Testis (tissue), 5 donors: Measurements from ENCODE around the gene ARL3. TPM values are rescaled to one million over a fixed set of nuclear protein-coding genes. Genes with fewer than 3 reads are reported as not detected.
A peak's percentile ranks its signal among the peaks of the same experiment; 100 is the strongest.

Source experiments
- DNase-seq: peaks from one replicate; pipeline ENCODE4 v3.0.0-alpha.2; 2019
- H3K27ac ChIP-seq, 2 donors: fragments of 200-600 bp; sonication (generic); one replicate each; pipeline ENCODE4 v1.5.1; 2019
- H3K27me3 ChIP-seq: fragments of 200-600 bp; sonication (generic); one replicate; pipeline ENCODE4 v1.5.1; 2019
- H3K36me3 ChIP-seq: fragments of 200-600 bp; sonication (generic); one replicate; pipeline ENCODE4 v1.5.1; 2017; ENCODE audit warnings: low read depth; ENCODE audit errors: missing control alignments
- H3K4me1 ChIP-seq: fragments of 200-600 bp; sonication (generic); one replicate; pipeline ENCODE4 v1.5.1; 2019
- H3K4me3 ChIP-seq, 2 donors: fragments of 200-600 bp; sonication (generic); one replicate each; pipeline ENCODE4 v1.5.1; 2017 to 2019
- H3K9me3 ChIP-seq: fragments of 200-600 bp; sonication (generic); one replicate; pipeline ENCODE4 v1.5.1; 2017
- CTCF ChIP-seq, 3 experiments: fragments of 450-650 bp in 2 of 3; fragments of 200-600 bp in 1 of 3; sonication (generic) in 1 of 3; IDR thresholded peaks; one replicate each; pipeline ENCODE4 v1.5.1; 2016 to 2019; ENCODE audit warnings: antibody characterized with exemption in 3 of 3, mild to moderate bottlenecking in 2 of 3, moderate library complexity in 1 of 3
- POLR2A ChIP-seq: fragments of 450-650 bp; IDR thresholded peaks from one replicate; pipeline ENCODE4 v1.6.1; 2017; ENCODE audit warnings: antibody characterized with exemption, mild to moderate bottlenecking, moderate library complexity
- WGBS, 2 donors: methylation state at CpG; one replicate each; pipeline ENCODE4 v1.1.5; 2018; 5-methylcytosine and 5-hydroxymethylcytosine counted together
- intact Hi-C: fragments of 100-400 bp; cut with DNase I; formaldehyde crosslinking; loops from one replicate; pipeline ENCODE4 v1.15.1; 2023; ENCODE audit warnings: low total_unique reads
- long read RNA-seq, 2 donors: transcript quantifications; one replicate each; lab custom pipeline, GENCODE V29; 2026
- polyA plus RNA-seq: library from polyadenylated mRNA; stranded (reverse); fragments of 350-450 nt; fragmentation: Illumina TruSeq; extraction: RNeasy Lipid Tissue Mini Kit (QIAGEN cat#74804); gene quantifications from one replicate; pipeline ENCODE4 v1.2.3, GENCODE V29; 2014; ENCODE audit warnings: low read depth, low replicate concordance; ENCODE audit not compliant: insufficient read depth
- total RNA-seq, 2 donors: library from RNA; depleted of rRNA; stranded (reverse); fragments of >200 nt; gene quantifications; one replicate each; pipeline ENCODE4 v1.2.3, GENCODE V29; 2016

Gene ARL3
- total RNA-seq, result 10 to 100 TPM; 10.8 to 10.9 TPM
- 25.2 TPM for polyA plus RNA-seq
- long read RNA-seq, donor 1, transcript ARL3-201 (6 exons, 3,844 nt), result major isoform, 46 of 61 reads
- long read RNA-seq, donor 1, partial matches to known transcripts, result 15 of 61 reads
- long read RNA-seq, donor 1, other reads (novel, unspliced or antisense), result 0 of 61 reads
- long read RNA-seq, donor 2, transcript ARL3-201 (6 exons, 3,844 nt), result major isoform, 32 of 44 reads
- long read RNA-seq, donor 2, partial matches to known transcripts, result 12 of 44 reads
- long read RNA-seq, donor 2, other reads (novel, unspliced or antisense), result 0 of 44 reads

GRCh38 chr10:102713814-102714620, at the start of gene ARL3:
Gene ARL3 (minus strand): TSS chr10:102714397. CDS start chr10:102714275, 122 bp downstream.
- 0% methylated on average over 62 of the region's 62 CpGs; no CpG with 5 or more reads in 1 of the 2 donors for WGBS, 2 donors
- Histone ChIP-seq H3K27me3 (no peaks in the 10 kb centered on the region), H3K4me1 (peaks cover 27% of the 10 kb centered on the region), H3K36me3 (no peaks in the 10 kb centered on the region), H3K27ac (peak within 1 kb of the TSS; percentile 75 to 95), H3K4me3 (peak within 1 kb of the TSS; percentile 67 to 99), H3K9me3 (no peaks in the 10 kb centered on the region)
- TF ChIP-seq POLR2A (no peak), CTCF (IDR thresholded peaks at IDR 0.05) (peak in 2 of 3 experiments; percentile 26 to 38)
- peak; percentile 97 for DNase-seq
- intact Hi-C loops, result loop anchor here (5.0 kb wide), 1 partner anchor 72 kb away; the partner anchor contains the start of gene TRIM8

GRCh38 chr10:102763037-102763607, 48.9 kb upstream of the ARL3 start:
- no peaks in the 10 kb centered on the region for H3K27me3 ChIP-seq
- H3K4me3 ChIP-seq, result no peak overlapping the region
- intact Hi-C loops, result no loop called here
- peak overlapping the region; percentile 64 to 74 for H3K27ac ChIP-seq
- peak; percentile 69 for DNase-seq
- TF ChIP-seq POLR2A, result no peak
- TF ChIP-seq CTCF (IDR thresholded peaks at IDR 0.05), result no peak
- no peaks in the 10 kb centered on the region for H3K9me3 ChIP-seq
- WGBS, 2 donors, result 48 to 75% methylated on average over 7 of the region's 7 CpGs
- no peaks in the 10 kb centered on the region for H3K36me3 ChIP-seq
- H3K4me1 ChIP-seq, result peaks cover 68% of the 10 kb centered on the region

- 51 to 54% methylated on average over 7 of the region's 7 CpGs for WGBS, 2 donors
- peaks cover 68% of the 10 kb centered on the region for H3K4me1 ChIP-seq
- H3K27me3 ChIP-seq, result no peaks in the 10 kb centered on the region
- TF ChIP-seq CTCF (IDR thresholded peaks at IDR 0.05) (no peak), POLR2A (no peak)
- DNase-seq, result no peak
- H3K9me3 ChIP-seq, result no peaks in the 10 kb centered on the region
- H3K36me3 ChIP-seq, result no peaks in the 10 kb centered on the region
- H3K4me3 ChIP-seq, result no peak overlapping the region
- peak overlapping the region; percentile 64 to 74 for H3K27ac ChIP-seq
- intact Hi-C loops, result no loop called here
Measured at GRCh38 chr10:102762401-102763015, 48.3 kb upstream of the ARL3 start.

- H3K36me3 ChIP-seq, result no peaks in the 10 kb centered on the region
- H3K27ac ChIP-seq, result peak overlapping the region; percentile 64 to 74
- no peak overlapping the region for H3K4me3 ChIP-seq
- no peak for DNase-seq
- no peaks in the 10 kb centered on the region for H3K9me3 ChIP-seq
- WGBS, 2 donors, result 91 to 97% methylated on average over 4 of the region's 4 CpGs
- no peaks in the 10 kb centered on the region for H3K27me3 ChIP-seq
- intact Hi-C loops, result no loop called here
- peaks cover 63% of the 10 kb centered on the region for H3K4me1 ChIP-seq
- TF ChIP-seq CTCF (IDR thresholded peaks at IDR 0.05), result no peak
- TF ChIP-seq POLR2A, result no peak
Measured at GRCh38 chr10:102761981-102762380, 47.8 kb upstream of the ARL3 start.
